OCI-M1 (cell line): ENCODE data around the gene EVA1B.

Experiments used
- DNase-seq: peaks from one replicate; lab custom pipeline; 2025; lab: John Stamatoyannopoulos, UW

EVA1B gene

DNA sequence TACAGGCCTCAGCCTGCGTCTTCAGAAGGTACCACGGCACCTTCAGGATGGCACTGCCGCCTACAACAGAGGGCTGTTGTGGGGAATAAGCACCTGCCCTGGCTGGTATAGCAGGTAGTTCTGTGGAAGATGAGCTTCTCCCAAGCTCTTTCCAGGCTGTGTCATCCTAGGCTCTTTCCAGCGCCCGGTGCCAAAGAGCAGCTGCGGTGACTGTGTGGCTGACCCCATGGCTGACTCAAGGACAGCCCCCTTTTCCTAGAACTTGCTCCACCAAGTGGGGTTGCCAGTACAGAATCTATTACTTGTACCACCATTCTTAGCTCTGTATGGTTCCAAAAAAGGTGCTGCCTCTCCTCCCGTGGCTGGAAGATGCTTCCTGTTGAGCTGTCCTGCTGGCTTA, 21.9 kb upstream of the EVA1B start:
- no peak for DNase-seq

DNA sequence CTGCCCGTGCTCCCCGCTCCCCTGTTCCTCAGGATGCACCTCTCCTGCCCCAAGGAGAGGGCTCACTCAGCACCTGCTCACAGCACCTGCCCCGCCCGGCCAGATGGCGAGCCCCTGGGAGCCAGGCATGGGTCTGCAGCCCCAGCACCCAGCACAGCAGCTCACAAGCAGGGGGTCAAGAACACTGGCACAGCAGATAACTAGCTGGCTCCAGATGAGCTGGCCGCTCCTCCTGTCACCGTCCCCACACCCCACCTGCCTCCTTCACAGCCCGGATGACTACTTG, 20.9 kb upstream of the EVA1B start:
- DNase-seq: no peak

DNA sequence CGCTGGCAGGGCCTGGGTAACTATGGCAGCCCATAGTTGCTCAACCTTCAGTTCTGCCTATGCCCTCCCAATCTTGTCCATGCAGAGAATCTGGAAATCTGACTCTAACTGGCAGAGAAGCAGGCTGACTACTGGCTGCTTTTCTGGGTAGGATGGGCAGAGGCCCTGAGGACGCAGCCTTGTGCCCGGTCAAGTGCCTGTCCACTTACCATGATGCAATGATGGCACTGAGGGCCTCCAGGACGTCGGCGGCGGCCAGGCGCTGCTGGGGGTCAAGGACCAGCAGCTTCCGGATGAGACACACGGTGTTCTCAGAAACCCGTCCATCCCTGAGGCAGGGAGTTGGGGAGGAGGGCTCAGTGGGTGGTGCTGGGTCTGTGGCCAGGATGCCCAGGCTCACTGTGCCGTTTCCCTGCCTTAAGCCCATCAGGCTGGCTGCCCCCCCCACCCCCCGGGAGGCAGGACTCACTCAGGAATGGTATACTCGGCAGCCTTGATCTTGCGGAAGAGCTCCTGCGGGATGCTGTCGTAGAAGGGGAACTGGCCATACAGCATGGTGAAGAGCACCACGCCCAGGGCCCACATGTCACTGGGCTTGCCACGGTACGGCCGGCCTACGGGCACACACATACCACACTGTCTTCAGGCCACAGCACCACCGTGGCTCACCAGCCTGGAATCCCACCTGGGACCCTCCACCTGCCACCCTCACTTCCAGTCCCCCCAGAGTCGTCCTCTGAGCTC, 20.4 kb upstream of the EVA1B start:
- no peak for DNase-seq

DNA sequence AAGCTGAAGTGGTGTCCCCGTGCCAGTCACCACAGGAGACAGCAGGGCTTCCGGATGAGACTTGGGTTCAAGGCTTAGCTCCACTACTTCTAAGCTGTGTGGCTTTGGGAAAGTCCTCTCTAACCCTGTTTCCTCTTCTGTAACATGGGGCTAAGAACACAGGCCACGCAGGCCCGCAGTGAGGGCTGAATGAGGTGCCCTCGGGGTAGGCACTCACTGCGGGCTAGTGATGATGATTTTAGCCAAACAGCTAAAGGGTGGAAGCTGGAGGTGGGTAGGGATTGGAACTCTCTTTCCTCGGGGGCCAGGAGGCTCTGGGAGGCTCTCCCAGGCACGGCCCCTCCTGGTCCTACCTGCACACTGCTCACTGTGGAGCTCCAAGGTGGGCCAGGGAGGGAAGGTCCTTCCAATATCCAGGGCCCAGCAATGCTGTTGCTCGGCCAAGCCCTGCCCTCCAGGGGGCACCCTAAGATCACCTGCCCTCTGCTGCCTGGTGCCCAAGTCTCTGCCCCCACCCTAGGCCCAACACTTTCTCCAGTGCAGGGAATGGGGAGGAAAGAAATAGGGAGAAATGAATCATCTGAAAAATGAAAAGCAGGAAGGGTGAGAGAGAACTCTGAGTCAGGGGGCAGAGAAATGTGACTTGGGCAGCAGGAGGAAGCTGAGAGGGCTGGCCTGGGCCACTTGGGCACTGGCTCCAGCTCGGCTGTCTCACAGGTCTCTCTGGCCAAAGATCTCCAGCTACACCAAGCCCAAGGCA, 19.2 kb upstream of the EVA1B start:
- peak; percentile 24 for DNase-seq

DNA sequence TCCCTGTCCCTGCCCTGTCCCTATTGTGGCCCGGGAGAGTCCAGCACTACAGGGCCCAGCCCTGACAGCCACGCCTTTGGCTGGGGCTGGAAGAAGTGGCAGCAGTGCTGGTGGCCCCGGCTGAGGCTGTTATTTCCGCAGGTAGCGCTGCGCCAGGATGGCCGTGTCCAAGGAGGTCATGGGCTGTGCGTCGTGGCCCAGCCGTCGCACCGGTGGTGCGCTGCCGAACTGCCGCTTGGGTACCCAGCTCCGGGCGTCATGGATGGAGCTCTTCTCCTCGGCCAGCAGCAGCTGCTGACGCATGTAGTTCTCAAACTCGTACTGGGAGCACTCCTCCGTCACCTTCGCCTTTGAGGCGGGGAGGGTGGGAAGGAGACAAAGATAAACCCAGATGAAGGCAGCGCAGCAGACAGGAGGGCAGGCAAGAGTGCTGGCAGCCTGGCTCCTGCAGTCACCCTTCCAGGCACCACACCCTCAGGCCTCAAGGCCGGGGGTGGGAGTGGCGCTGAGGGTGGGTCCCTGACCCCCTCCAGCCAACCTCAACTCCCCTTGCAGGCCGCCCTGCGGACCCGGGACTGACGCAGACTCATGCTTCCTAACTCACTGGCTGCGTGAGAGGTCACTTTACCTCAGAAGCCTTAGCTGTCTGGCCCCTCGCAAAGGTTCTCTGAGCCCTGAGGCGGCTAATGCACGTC, 18.3 kb upstream of the EVA1B start:
- no peak for DNase-seq

DNA sequence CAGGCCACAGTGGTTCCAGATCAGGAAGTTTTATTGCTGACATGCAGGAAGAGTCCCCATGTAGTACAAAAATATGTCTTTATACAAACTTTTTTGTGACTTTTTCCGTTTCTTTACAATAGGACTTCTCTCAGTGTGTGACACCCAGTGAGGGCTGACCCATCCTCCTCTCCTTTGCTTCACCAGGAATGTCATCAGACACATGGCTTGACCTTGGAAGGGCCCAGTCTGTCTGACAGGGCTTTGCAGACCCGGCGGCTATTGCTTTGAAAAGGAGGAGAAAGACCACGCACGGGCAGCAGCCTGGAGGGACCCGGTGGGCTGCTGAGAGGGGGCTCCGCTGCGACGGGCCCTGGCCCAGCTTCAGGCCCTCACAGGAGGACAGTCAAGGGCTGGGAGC, 16.2 kb upstream of the EVA1B start:
- DNase-seq: no peak

DNA sequence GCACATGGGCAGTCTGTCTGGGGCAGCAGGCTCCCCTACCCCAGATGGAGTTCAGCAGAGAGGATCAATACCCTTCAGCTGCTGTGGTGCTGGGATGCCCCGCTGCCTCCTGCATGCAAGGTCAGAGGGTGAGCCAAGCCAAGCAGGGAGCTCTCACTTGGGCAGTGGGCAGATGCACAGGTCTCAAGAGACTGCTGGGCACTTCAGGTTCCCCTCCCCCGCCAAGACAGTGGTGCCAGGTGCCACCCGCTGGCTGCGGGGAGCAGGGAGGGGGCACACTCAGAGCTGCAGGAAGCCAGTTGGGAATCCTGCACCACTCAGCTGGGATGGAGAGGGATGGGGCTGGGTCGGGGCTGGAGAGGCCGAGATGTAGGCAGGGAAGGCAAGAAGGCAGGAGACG, 15.8 kb upstream of the EVA1B start:
- DNase-seq: no peak

DNA sequence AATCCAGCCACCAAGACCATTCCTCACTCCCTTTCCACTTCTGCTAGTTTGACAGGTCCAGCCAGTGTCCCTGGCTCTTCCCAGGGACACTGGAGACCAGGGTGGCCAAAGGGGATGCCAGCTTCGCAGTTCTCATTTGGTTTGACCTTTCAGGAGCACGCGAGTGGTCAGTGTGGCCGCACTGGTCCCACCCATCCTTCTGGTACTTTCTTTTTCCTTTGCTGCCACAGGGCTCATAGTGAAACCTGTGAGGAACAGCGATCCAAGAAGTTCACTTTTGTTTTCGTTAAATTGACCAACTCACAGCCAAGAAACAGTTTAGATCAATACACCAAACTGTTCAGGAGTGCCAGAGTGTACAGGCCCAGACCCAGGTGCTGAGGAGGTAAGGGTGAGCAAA, 14.4 kb upstream of the EVA1B start:
- no peak for DNase-seq

DNA sequence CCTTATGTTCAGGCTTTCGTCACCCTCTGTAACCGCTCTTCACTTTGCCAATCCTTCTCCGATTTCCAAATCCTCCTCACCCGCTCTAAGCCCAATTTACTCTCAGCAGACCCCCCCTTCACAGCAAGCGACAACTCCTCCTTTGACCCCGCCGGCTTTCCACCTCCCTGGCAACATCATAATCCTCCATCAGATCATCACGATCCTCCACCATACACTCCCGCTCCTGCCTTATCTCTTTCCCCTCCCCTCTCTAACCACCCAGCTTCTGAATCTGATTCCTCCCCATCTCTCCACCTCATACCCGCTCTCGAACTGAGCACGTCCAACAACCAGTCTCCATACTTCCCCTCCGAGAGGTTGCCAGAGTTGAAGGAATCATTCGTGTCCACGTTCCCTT, 7.5 kb upstream of the EVA1B start:
- DNase-seq: no peak

DNA sequence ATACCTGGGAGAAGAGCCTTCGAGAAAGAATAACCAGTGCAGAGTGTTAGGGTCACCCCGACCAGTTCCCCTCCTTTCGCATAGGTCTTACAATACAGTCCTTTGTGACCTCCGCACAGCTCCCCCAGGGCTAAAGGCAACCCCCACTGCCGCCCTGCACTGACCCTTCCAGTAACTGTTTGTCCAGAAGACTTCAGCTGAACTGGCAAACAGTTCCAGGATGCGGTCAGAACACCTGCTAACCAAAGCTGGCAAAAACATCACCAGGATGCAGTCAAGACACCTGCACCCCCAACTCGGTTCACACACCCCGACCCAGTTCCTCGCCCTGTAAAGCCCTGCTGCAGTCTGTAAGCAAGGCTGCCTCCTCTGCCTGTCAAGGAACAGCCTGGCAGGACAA, 6.4 kb upstream of the EVA1B start:
- no peak for DNase-seq

DNA sequence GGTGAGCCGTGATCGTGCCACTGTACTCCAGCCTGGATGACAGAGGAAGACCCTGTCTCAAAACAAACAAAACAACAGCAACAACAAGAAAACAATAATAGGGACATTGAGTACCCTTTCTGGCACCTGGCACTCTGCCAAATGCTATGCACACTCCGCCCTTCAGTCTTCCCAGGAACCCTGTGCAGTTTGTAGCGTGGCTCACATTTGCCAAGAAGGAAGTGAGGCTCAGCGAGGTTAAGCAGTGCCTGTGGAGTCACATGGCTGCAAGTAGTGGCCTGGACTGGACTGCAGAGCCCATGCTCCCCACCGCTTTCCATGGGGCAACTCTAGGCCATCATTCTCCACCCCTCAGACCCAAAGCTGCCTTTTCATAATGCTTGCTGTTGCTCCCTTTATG, 5.3 kb upstream of the EVA1B start:
- peak; percentile 11 for DNase-seq

DNA sequence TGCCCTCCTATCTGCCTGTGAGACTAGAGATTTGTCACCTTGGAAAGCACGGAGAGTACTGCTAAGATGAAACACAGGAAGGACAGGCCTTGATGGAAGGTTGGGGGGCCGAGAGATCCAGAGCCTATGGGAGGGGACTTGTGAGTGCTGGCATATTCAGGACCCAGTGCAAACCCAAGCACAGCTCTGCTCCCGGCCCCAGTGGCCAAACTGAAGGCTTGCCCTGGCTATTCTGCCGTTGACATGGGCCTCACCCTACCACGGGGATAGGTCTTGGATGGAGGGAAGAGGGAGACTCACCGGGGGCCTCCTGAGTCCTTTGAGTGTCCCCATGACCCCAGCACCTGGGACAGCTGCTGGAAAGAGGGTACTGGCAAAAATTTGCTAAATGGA, 4.6 kb upstream of the EVA1B start:
- no peak for DNase-seq

DNA sequence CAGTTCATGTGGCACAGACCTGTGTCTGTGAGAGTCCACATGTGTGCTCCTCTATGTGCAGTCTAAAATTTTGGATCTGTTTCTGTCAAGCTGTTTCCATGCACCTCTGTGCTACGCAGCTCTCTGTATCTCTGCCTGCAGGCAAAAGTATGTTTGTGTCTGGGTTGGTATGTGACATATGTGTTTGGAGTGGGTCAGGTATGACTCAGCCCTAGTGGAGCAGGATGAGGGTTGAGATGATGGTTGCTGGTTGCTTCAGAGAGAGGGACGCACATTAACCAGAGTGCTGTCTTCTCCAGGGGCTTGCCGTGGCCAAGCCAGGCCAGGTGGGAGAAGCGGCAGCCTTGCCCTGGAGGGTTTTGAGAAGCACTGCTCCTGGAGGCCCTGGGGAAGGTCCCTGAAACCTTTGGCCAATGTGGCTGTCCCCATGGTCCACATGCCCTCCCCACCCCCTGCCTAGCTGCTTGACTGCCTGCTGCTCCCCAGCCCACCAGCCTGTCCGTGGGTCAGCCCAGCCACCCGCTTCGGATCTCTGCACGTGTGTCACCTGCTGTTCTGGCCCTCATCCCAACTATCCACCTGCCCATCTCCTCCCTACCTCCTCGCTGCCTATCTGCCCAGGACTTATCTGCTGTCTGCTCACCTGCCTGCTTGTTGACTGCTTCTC, 4.1 kb upstream of the EVA1B start:
- DNase-seq: no peak

DNA sequence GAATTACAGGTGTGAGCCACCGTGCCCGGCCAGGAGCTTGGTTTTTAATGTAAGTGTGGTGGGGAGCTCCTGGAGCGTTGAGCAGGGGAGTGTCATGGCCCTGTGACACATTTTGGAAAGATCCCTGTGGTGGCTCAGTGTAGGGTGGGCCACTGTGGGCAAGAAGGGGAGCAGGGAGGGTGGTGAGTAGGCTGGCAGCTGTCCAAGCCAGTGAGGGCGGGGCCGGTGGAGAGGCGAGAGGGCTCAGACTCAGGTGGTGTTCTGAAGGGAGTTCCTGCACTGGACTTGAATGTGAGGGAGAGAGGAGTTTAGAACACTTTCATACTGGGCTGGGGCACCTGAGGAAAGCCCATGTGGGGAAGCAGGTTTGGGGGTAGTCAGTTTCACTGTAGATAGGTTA, 3.1 kb upstream of the EVA1B start:
- no peak for DNase-seq

DNA sequence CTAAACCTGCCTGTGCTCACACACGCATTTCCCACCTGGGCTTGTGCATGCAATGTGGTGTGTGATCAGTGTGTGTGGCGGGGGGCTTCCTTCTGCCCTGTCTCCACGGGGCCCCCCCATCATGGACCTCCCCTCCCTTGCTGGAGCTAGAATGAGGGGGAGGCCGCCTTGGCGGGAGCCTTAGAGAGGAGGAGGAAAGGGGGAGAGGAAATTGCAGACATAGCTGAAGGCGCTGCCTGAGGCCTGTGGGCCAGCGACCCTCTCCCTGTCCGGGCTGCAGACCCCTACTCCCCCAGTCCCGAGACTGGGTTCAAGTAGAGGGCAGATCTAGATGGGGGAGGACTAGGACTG, 883 bp upstream of the EVA1B start:
- DNase-seq: no peak

DNA sequence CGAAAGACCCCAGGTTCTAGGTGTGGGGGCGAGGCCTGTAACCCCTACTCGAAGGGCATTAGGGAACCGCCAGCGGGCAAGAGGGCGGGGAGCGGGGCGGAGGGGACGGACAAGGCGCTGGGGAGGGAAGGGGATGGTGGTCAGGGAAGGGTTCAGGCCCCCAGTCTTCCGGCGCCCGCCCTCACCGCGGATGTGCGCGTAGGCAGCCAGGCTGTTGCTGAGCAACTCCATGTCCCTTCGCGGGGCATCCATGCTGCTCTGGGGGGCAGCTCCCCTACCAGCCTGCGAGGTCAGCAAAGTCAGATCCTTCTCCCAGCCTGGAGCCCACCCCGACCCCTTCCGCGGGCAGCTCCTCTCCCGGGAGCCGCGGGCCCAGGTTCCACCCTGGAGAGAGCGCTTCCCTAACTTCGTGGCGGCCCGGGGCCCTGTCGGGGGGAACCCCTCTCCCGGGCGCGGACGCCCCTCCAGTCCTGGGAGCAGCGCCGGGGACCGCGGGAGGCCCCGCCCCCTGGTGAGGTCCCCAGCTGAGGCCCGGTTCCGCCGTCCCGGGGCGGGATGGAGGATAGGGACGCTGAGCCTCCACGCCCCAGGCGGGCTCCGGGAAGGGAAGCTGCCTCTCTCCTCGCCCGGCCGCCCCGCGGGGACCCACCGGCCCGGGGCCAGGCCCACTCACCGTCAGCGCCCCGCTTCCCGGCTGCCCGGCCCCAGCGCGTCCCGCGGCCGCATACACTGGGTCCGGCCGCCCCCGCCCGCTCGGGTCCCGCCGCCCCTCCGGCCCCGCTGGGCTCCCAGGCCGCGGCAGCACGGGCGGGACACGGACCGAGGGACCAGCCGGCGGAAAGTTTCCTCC, 434 bp downstream of the EVA1B start:
- DNase-seq: no peak

DNA sequence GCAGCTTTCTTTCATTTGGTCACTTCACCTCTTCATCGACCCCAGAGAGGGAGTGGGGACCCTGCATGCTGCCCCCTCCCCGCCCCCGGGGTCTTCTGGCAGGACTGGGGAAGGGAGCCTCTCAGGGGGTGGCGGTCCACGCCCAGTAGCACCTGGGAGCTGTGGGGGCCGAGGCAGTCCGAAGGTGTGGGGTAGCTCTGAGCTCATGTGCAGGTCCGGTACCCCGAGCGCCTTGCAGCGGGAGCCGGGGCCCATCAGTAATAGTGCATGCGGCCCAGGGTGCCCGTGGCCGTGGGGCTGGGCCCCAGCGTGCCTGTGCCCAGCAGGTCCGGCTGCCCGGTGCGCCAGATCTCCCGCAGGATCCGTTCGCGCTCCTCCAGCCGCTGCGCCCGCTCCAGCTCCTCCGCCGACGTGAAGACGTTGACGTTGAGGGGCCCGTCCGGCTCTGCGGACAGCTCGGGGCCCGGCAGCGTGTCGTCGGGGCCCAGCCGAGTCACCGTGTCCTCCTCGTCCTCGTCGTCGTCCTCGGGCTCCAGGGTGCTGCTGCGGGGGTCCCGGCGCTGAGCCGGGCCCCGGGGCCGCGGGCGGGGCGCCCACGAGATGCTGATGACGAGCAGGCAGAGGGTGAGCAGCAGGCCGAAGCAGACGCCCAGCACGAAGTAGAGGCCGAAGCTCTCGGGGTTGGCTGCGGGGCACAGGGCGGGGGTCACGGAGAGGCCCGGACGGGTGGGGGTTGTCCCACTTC, 1.2 kb downstream of the EVA1B start:
- DNase-seq: no peak

DNA sequence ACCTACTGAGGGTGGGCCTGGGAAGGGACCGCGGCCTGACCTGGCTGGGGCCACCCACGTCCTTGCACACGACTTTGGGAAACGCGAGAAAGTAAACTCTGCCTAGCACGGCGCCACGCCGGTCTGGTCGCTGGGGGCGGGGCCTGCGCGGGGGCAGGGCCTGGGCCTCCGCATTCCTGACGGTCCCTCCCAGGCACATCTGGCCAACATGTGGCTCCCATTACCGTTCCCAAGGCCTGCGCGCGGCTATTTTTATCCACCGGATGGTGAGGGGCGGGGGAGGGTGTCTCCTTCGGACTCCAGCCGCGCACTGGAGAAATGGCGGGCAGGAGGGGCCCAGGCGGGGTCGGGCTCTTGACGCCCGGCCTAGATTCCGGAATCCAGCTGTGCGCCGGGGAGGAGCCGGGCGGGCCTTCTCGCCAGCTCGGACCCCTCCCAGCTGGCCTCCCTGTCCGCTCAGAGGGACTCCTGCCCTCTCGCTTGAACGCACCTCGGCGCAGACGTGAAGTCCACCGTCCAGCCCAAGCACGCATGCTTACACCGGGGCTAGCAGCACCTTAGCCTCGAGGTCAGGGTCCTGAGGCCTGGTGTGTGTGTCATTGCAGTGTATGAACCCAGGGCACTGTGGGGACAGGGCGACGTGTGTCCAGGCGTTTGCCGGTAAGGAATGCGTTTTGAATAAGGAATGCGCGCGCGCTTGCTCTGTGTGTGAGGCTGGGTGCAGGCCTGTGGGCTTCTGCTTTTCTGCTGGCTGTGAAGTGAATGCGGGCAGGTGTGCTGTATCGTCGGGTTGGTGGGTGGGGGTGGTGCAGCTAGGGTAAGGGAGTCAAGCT, 2.1 kb downstream of the EVA1B start:
- no peak for DNase-seq

DNA sequence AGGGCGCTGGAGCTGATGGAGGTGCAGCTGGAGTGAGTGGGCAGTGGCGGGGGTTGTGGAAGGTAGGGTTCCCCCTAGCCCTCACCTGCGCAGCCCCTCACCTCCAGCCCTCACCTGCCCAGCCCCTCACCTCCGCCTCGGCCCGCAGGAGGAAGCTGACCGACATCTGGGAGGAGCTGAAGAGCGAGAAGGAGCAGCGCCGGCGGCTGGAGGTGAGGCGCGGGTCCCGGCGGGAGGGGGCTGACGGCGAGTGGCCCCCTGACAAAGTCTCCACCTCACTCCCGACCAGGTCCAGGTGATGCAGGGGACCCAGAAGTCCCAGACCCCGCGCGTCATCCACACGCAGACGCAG, 2.7 kb downstream of the EVA1B start:
- no peak for DNase-seq

DNA sequence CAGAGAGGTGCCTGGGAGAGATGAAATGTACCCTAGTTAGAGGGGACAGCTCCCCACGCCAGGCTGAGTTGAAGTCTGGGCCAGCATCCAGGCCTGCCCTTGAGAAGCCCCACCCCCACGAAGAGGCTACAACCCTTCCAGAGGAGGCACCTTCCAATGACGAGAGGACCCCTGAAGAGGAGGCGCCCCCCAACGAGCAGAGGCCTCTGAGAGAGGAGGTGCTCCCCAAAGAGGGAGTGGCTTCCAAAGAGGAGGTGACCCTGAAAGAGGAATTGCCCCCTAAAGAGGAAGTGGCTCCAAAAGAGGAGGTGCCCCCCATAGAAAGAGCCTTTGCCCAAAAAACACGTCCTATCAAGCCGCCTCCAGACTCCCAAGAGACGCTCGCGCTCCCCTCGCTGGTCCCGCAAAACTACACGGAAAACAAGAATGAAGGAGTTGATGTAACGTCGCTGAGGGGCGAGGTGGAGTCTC, 3.1 kb downstream of the EVA1B start:
- no peak for DNase-seq
